GM21619 (cell line): Measurements from ENCODE around the gene MALAT1.

Experiments used
- ATAC-seq: cut with Tn5 transposase; IDR thresholded peaks from one replicate; pipeline ENCODE4 v1.9.1; 2021; ENCODE audit not compliant: unreplicated experiment

Gene MALAT1

GRCh38 chr11:65537620-65538231, 38.9 kb downstream of the MALAT1 start:
- no peak for ATAC-seq

GRCh38 chr11:65538232-65538914, 39.5 kb downstream of the MALAT1 start:
- no peak for ATAC-seq

DNA sequence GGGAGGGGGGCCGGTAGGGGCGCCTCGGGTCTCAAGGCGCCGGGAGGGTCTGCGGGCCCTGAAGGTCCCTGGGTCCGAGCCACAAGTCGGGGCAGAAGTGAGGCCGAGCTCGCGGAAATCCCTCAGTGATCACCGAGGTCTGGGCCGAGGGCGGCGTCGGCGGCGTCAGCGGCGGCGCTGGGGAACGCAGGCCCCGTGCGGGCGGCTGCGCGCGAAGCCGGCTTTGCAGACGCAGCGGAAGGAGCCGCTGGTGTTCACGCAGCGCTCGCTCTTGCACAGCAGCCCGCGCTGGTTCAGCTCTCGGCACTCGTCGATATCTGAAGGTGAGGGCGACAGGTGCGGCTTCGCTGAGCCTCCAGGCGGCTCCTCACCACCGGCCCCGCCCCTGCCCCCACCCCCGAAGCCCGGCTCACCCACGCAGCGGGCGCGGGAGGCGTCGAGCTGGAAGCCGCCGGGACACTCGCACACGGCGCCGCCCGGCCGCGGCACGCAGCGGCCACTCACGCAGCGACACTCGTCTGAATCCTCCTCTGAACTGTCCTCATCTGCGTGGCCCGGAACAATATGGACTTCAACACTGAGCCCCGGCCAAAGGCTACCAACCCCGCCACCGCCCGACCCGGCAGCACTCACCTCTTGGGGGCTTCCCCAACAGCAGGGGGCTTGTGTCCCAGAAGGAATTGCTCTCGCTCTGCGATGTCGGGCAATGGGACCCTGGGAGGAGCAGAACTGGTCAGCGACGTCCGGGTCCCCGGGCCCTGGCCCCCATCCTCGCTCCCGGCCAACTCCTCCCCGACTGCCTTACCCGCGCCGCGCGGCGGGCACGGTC, 40.3 kb downstream of the MALAT1 start:
- no peak for ATAC-seq

- ATAC-seq = peak; percentile 49
Observed at GRCh38 chr11:65539744-65540289, 41.0 kb downstream of the MALAT1 start.

GRCh38 chr11:65540290-65541092, 41.6 kb downstream of the MALAT1 start:
- peak; percentile 55 for ATAC-seq

GRCh38 chr11:65541093-65541982, 42.5 kb downstream of the MALAT1 start:
- no peak for ATAC-seq

DNA sequence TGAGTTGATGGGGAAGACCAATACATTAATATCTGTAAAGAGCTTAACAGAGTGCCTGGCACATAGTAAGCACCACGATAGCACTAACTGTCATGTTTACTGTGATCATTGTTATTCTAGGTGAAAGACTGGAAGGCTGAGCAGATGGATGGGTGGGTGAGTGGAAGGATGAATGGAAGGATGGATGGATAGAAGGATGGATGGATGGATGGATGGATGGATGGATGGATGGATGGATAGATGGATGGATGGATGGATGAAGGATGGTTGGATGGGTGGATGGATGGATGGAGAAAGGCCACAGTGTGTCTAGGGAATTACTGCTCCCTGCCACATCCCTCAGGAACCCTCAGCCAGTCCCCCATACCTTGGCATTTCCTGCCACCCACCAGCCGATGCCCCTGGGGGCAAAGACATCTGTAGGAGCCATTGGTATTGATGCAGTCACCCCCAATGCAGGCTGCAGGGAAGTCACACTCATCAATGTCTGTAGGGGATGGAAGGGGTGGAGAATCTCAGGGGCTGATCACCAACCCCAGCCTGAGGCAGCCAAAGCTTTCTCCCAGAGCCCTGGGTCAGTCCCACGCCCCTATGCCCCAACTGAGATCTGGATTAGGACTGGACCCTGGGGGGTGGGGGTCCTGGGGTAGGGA, 44.0 kb downstream of the MALAT1 start:
- no peak for ATAC-seq

DNA sequence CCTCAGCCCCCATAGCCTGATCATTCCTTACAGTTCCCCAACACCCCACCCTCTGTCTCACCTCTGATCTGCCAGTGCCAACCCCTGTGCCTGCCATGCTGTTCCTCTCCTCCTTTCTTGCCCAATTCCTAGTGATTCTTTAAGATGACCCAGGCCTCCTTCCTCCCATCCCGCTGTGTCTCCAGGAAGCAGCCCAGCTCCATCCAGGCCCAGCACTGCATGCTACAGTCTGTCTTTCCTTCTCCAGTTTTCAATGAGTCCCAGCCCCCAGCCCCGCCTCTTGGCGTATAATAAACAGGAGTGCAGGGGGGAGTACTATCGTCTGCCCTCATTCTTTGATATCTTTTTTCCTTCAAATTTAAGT, 47.0 kb downstream of the MALAT1 start:
- no peak for ATAC-seq

DNA sequence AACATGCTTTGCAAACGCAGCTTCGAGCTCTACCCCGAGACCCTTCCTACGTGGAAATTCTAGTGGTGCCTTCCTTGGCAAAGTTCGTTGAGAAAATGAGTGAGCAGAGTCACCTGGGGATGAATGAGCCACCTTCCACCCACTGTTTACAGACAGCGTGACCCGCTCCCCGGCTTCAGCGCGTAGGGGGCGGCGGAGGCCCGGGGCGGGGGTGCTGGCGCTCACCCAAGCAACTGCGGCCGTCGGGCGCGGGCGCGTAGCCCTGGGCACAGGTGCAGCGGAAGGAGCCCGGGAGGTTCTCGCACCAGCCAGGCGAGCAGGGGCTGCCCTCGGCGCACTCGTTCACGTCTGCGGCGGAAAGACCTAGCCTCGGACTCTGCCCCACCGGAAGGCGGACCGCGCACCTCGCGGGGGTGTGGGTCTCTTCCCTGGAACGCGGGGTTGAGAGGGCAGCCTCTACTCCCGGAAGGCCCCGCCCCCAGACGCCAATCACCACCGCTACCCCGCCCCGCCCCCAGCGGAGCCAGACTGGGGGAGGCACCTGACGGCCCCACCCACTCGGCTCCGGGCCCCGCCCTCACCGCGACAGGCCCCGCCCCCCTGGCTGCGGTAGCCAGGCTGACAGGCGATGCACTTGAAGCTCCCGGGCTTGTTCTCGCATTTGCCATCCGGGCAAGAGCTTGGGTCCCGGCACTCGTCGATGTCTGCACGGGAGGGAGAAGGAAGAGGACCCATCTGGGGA, 47.5 kb downstream of the MALAT1 start:
- ATAC-seq = peak; percentile 70

DNA sequence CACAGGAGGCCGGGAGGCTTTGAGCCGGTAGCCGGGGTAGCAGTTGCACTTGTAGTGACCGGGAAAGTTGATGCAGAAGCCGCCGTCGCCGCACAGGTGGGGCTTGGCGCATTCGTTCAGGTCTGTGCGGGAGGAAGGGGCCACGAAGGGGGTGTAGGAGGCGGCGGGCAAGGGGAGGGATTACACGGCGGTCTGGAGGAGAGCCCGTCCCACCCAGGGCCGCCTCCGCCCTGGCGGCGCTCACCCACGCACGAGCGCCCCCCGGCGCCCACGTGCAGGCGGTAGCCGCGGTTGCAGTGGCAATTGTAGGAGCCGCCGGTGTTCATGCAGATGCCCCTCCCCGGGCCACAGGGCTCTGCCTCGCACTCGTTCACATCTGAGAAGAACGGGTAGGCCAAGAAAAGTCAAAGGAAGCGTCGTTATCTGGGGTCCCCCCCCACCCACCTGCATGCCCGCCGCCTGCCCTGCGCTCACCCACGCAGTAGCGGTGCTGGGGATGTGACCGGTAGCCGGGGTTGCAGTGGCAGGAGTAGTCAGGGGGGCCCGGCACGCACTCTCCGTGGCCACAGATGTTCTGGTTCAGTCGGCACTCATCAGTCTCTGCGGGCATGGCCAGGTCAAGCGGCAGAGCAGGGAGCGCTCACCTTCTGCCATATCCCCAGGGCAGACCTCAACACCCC, 48.7 kb downstream of the MALAT1 start:
- ATAC-seq = no peak

DNA sequence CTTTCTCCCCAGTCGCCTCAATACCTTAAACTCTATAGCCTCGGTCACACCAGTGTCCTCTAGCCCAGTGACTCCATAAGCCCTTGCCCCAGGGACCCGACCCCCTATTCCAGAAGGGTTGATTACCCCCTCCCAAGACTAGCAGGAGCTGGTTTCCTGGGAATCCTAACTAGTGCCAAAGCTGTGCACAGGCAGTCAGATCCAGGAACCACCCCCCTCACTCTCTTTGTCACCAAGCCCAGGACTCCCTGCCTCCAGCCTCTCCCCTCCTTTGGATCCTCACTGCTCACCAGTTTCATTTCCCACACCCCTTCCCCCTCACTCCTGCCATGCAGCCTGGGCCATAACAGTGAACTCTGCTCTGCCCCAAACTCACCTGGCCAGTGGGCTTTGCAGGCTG, 49.5 kb downstream of the MALAT1 start:
- no peak for ATAC-seq

DNA sequence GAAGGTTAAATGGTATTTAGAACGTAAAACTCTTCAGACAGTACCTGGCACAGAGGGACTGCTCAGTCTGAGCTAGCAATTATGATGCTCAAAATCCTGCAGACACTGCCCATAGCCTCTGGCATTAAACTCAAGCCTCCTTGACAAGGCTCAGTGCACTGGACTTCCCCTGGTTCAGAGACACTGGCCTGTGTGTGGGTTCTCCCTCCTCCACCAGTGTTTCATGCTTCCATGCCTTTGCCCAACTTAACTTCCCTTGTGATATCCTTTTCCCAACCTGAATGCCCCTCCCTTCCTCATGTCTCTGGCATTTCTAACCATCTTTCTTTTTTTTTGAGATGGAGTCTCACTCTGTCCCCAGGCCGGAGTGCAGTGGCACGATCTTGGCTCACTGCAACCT, 50.3 kb downstream of the MALAT1 start:
- ATAC-seq = no peak

- peak; percentile 60 for ATAC-seq
Observed at GRCh38 chr11:65551572-65552387, 52.9 kb downstream of the MALAT1 start.

DNA sequence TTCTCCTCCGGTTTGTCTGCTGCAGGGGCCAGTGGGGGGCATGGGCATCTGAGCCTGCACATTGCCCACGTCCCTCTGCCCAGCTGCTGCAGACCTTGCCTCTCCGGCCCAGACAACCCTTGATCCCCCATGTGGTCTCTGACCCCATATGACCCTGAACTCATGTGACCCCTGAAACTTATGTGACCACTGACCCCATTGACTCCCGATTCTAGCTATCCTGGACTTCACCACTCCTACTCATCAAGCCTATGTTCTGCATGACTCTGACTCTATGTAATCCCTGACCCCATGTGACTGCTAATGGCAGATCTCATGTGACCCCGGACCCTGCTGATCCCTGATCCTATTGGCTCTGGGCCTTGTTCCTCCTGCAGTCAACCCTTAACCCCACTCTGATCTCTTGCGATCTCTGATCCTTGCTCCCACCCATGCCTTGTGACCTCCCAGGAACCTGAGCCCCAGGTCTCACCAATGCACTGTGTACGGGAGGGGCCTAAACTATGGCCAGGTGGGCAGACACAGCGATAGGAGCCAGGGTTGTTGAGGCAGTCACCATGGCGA, 53.6 kb downstream of the MALAT1 start:
- no peak for ATAC-seq

- no peak for ATAC-seq
Observed at GRCh38 chr11:65553301-65554001, 54.6 kb downstream of the MALAT1 start.

- ATAC-seq = no peak
Observed at GRCh38 chr11:65554057-65554818, 55.4 kb downstream of the MALAT1 start.
